ENCODE data around the gene KRT37. TPM values are rescaled to one million over a fixed set of nuclear protein-coding genes. Genes with fewer than 3 reads are reported as not detected.

The KRT37 gene
- total and polyA plus RNA-seq, 9 of the 15 experiments (the other 6 are each of a cell fraction or from before 2014, with no cell fraction given) = not detected

DNA sequence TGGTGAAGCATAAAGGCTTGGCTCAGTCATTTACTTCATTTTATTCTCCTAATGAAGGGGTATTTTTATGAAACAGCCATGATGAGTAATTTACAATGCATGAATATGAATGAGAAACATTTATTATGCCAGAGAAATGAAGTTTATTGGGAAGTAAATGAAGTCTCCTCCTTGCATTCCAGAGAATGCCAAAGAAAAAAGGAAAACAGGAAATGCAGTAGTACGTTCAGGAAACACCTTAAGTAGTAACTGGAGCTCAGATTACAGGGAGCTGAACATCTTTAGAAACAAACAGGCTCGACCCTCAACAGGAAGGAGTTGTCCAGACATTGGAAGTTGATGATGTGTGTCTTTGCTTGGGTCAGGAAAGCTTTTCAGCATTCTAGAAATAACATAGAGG is 46.8 kb downstream of the KRT37 start (continued):
- TF ChIP-seq MBD2 (IDR thresholded peaks at IDR 0.05; ENCODE audit: borderline replicate concordance, low read depth) (no peak), SAP30 (IDR thresholded peaks at IDR 0.05; ENCODE audit: borderline replicate concordance, insufficient read depth, low read depth, low read length, poor library complexity, severe bottlenecking) (no peak), RBM17 (IDR thresholded peaks at IDR 0.05; ENCODE audit: borderline replicate concordance, low read depth, low read length) (no peak), ARID2 (IDR thresholded peaks at IDR 0.05) (no peak), TRIM24 (IDR thresholded peaks at IDR 0.05) (no peak), U2AF2 (optimal IDR thresholded peaks at IDR 0.05; ENCODE audit: low read depth, low read length) (no peak)
- TF ChIP-seq, protein P1, sequence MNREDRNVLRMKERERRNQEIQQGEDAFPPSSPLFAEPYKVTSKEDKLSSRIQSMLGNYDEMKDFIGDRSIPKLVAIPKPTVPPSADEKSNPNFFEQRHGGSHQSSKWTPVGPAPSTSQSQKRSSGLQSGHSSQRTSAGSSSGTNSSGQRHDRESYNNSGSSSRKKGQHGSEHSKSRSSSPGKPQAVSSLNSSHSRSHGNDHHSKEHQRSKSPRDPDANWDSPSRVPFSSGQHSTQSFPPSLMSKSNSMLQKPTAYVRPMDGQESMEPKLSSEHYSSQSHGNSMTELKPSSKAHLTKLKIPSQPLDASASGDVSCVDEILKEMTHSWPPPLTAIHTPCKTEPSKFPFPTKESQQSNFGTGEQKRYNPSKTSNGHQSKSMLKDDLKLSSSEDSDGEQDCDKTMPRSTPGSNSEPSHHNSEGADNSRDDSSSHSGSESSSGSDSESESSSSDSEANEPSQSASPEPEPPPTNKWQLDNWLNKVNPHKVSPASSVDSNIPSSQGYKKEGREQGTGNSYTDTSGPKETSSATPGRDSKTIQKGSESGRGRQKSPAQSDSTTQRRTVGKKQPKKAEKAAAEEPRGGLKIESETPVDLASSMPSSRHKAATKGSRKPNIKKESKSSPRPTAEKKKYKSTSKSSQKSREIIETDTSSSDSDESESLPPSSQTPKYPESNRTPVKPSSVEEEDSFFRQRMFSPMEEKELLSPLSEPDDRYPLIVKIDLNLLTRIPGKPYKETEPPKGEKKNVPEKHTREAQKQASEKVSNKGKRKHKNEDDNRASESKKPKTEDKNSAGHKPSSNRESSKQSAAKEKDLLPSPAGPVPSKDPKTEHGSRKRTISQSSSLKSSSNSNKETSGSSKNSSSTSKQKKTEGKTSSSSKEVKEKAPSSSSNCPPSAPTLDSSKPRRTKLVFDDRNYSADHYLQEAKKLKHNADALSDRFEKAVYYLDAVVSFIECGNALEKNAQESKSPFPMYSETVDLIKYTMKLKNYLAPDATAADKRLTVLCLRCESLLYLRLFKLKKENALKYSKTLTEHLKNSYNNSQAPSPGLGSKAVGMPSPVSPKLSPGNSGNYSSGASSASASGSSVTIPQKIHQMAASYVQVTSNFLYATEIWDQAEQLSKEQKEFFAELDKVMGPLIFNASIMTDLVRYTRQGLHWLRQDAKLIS (CRISPR knock-in tag; IDR thresholded peaks at IDR 0.05) = no peak
- TF ChIP-seq, protein P2, sequence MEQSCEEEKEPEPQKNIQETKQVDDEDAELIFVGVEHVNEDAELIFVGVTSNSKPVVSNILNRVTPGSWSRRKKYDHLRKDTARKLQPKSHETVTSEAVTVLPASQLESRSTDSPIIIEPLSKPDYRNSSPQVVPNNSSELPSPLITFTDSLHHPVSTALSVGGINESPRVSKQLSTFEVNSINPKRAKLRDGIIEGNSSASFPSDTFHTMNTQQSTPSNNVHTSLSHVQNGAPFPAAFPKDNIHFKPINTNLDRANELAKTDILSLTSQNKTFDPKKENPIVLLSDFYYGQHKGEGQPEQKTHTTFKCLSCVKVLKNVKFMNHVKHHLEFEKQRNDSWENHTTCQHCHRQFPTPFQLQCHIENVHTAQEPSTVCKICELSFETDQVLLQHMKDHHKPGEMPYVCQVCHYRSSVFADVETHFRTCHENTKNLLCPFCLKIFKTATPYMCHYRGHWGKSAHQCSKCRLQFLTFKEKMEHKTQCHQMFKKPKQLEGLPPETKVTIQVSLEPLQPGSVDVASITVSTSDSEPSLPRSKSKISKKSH (CRISPR knock-in tag; IDR thresholded peaks at IDR 0.05) = no peak
- TF ChIP-seq, protein P3, sequence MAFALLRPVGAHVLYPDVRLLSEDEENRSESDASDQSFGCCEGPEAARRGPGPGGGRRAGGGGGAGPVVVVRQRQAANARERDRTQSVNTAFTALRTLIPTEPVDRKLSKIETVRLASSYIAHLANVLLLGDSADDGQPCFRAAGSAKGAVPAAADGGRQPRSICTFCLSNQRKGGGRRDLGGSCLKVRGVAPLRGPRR (CRISPR knock-in tag; IDR thresholded peaks at IDR 0.05) = no peak

Small RNAs within 50 kb of the gene (small RNA-seq; reads per million reads assigned to genes)
- 0.29 reads per million for gene RNU2-32P

Other genes starting within 250 kb of the KRT37 start
Only the 7 nearest of the 28 such genes appear.
- gene KRT33B, start 54.8 kb downstream of the KRT37 start, total RNA-seq (2014; rRNA removed) = not detected in 2 replicates
- not detected in 2 replicates for gene KRT33B, start 54.8 kb downstream of the KRT37 start, total RNA-seq (2014; rRNA removed; fragmentation: Illumina TruSeq; extraction: Trizol)
- not detected in 2 replicates for gene KRT33B, start 54.8 kb downstream of the KRT37 start, total RNA-seq (2015; rRNA removed; fragmentation: Illumina TruSeq; extraction: Trizol)
- not detected in 2 replicates for gene KRT33B, start 54.8 kb downstream of the KRT37 start, total RNA-seq (2021)
- not detected in 2 replicates for gene KRT33B, start 54.8 kb downstream of the KRT37 start, polyA plus RNA-seq (2011; rRNA removed)
- not detected in 2 replicates for gene KRT33B, start 54.8 kb downstream of the KRT37 start, polyA plus RNA-seq (2014; fragmentation: Illumina TruSeq; extraction: Trizol)
- not detected for gene KRT33B, start 54.8 kb downstream of the KRT37 start, polyA plus RNA-seq (2014; fragmentation: Nextera tagmentation; extraction: Ambion mirVana)
- not detected in 2 replicates for gene KRT33B, start 54.8 kb downstream of the KRT37 start, polyA plus RNA-seq (2014; rRNA removed)
- gene KRT34, start 42.3 kb downstream of the KRT37 start, total RNA-seq (2014; rRNA removed) = not detected in 2 replicates
- not detected in 2 replicates for gene KRT34, start 42.3 kb downstream of the KRT37 start, total RNA-seq (2014; rRNA removed; fragmentation: Illumina TruSeq; extraction: Trizol)
- gene KRT34, start 42.3 kb downstream of the KRT37 start, total RNA-seq (2015; rRNA removed; fragmentation: Illumina TruSeq; extraction: Trizol) = not detected in 2 replicates
- gene KRT34, start 42.3 kb downstream of the KRT37 start, total RNA-seq (2021) = not detected in 2 replicates
- not detected in 2 replicates for gene KRT34, start 42.3 kb downstream of the KRT37 start, polyA plus RNA-seq (2011; rRNA removed)
- not detected in 2 replicates for gene KRT34, start 42.3 kb downstream of the KRT37 start, polyA plus RNA-seq (2014; fragmentation: Illumina TruSeq; extraction: Trizol)
- not detected for gene KRT34, start 42.3 kb downstream of the KRT37 start, polyA plus RNA-seq (2014; fragmentation: Nextera tagmentation; extraction: Ambion mirVana)
- gene KRT34, start 42.3 kb downstream of the KRT37 start, polyA plus RNA-seq (2014; rRNA removed) = not detected in 2 replicates
- not detected in 2 replicates for gene KRT31, start 27.0 kb downstream of the KRT37 start, total RNA-seq (2014; rRNA removed)
- not detected in 2 replicates for gene KRT31, start 27.0 kb downstream of the KRT37 start, total RNA-seq (2014; rRNA removed; fragmentation: Illumina TruSeq; extraction: Trizol)
- not detected in 2 replicates for gene KRT31, start 27.0 kb downstream of the KRT37 start, total RNA-seq (2015; rRNA removed; fragmentation: Illumina TruSeq; extraction: Trizol)
- gene KRT31, start 27.0 kb downstream of the KRT37 start, total RNA-seq (2021) = not detected in 2 replicates
- gene KRT31, start 27.0 kb downstream of the KRT37 start, polyA plus RNA-seq (2011; rRNA removed) = not detected in 2 replicates
- not detected in 2 replicates for gene KRT31, start 27.0 kb downstream of the KRT37 start, polyA plus RNA-seq (2014; fragmentation: Illumina TruSeq; extraction: Trizol)
- gene KRT31, start 27.0 kb downstream of the KRT37 start, polyA plus RNA-seq (2014; fragmentation: Nextera tagmentation; extraction: Ambion mirVana) = not detected
- gene KRT31, start 27.0 kb downstream of the KRT37 start, polyA plus RNA-seq (2014; rRNA removed) = not detected in 2 replicates
- not detected in 2 replicates for gene KRT38, start 16.4 kb upstream of the KRT37 start, total RNA-seq (2014; rRNA removed)
- not detected in 2 replicates for gene KRT38, start 16.4 kb upstream of the KRT37 start, total RNA-seq (2014; rRNA removed; fragmentation: Illumina TruSeq; extraction: Trizol)
- not detected in 2 replicates for gene KRT38, start 16.4 kb upstream of the KRT37 start, total RNA-seq (2015; rRNA removed; fragmentation: Illumina TruSeq; extraction: Trizol)
- gene KRT38, start 16.4 kb upstream of the KRT37 start, total RNA-seq (2021) = not detected in 2 replicates
- not detected in 2 replicates for gene KRT38, start 16.4 kb upstream of the KRT37 start, polyA plus RNA-seq (2011; rRNA removed)
- gene KRT38, start 16.4 kb upstream of the KRT37 start, polyA plus RNA-seq (2014; fragmentation: Illumina TruSeq; extraction: Trizol) = not detected in 2 replicates
- not detected for gene KRT38, start 16.4 kb upstream of the KRT37 start, polyA plus RNA-seq (2014; fragmentation: Nextera tagmentation; extraction: Ambion mirVana)
- gene KRT38, start 16.4 kb upstream of the KRT37 start, polyA plus RNA-seq (2014; rRNA removed) = not detected in 2 replicates
- gene KRT32, start 42.8 kb upstream of the KRT37 start, total RNA-seq (2014; rRNA removed) = not detected in 2 replicates
- gene KRT32, start 42.8 kb upstream of the KRT37 start, total RNA-seq (2014; rRNA removed; fragmentation: Illumina TruSeq; extraction: Trizol) = not detected in 2 replicates
- gene KRT32, start 42.8 kb upstream of the KRT37 start, total RNA-seq (2015; rRNA removed; fragmentation: Illumina TruSeq; extraction: Trizol) = not detected in 2 replicates
- gene KRT32, start 42.8 kb upstream of the KRT37 start, total RNA-seq (2021) = not detected in 2 replicates
- gene KRT32, start 42.8 kb upstream of the KRT37 start, polyA plus RNA-seq (2011; rRNA removed) = not detected in 2 replicates
- not detected in 2 replicates for gene KRT32, start 42.8 kb upstream of the KRT37 start, polyA plus RNA-seq (2014; fragmentation: Illumina TruSeq; extraction: Trizol)
- not detected for gene KRT32, start 42.8 kb upstream of the KRT37 start, polyA plus RNA-seq (2014; fragmentation: Nextera tagmentation; extraction: Ambion mirVana)
- not detected in 2 replicates for gene KRT32, start 42.8 kb upstream of the KRT37 start, polyA plus RNA-seq (2014; rRNA removed)
- not detected in 2 replicates for gene KRT35, start 56.6 kb upstream of the KRT37 start, total RNA-seq (2014; rRNA removed)
- not detected in 2 replicates for gene KRT35, start 56.6 kb upstream of the KRT37 start, total RNA-seq (2014; rRNA removed; fragmentation: Illumina TruSeq; extraction: Trizol)
- gene KRT35, start 56.6 kb upstream of the KRT37 start, total RNA-seq (2015; rRNA removed; fragmentation: Illumina TruSeq; extraction: Trizol) = not detected in 2 replicates
- not detected in 2 replicates for gene KRT35, start 56.6 kb upstream of the KRT37 start, total RNA-seq (2021)
- gene KRT35, start 56.6 kb upstream of the KRT37 start, polyA plus RNA-seq (2011; rRNA removed) = not detected in 2 replicates
- gene KRT35, start 56.6 kb upstream of the KRT37 start, polyA plus RNA-seq (2014; fragmentation: Illumina TruSeq; extraction: Trizol) = not detected in 2 replicates
- not detected for gene KRT35, start 56.6 kb upstream of the KRT37 start, polyA plus RNA-seq (2014; fragmentation: Nextera tagmentation; extraction: Ambion mirVana)
- gene KRT35, start 56.6 kb upstream of the KRT37 start, polyA plus RNA-seq (2014; rRNA removed) = not detected in 2 replicates
- gene KRT36, start 65.3 kb upstream of the KRT37 start, total RNA-seq (2014; rRNA removed) = not detected in 2 replicates
- gene KRT36, start 65.3 kb upstream of the KRT37 start, total RNA-seq (2014; rRNA removed; fragmentation: Illumina TruSeq; extraction: Trizol) = not detected in 2 replicates
- gene KRT36, start 65.3 kb upstream of the KRT37 start, total RNA-seq (2015; rRNA removed; fragmentation: Illumina TruSeq; extraction: Trizol) = not detected in 2 replicates
- not detected in 2 replicates for gene KRT36, start 65.3 kb upstream of the KRT37 start, total RNA-seq (2021)
- 0.04 TPM in 2 replicates for gene KRT36, start 65.3 kb upstream of the KRT37 start, polyA plus RNA-seq (2011; rRNA removed)
- gene KRT36, start 65.3 kb upstream of the KRT37 start, polyA plus RNA-seq (2014; fragmentation: Illumina TruSeq; extraction: Trizol) = not detected in 2 replicates
- not detected for gene KRT36, start 65.3 kb upstream of the KRT37 start, polyA plus RNA-seq (2014; fragmentation: Nextera tagmentation; extraction: Ambion mirVana)
- gene KRT36, start 65.3 kb upstream of the KRT37 start, polyA plus RNA-seq (2014; rRNA removed) = not detected in 2 replicates

Measured in K562 (cell line).